T47D (cell line): ENCODE measurements around the gene GRM8.

Source experiments
- DNase-seq, 2 experiments: peaks; one replicate each; pipeline versions ENCODE4 v3.0.0 to v3.0.0-alpha.2; 2011 to 2012; ENCODE audit warnings: low read depth in 1 of 2, low spot score in 1 of 2
- JUND ChIP-seq: IDR thresholded peaks from 2 replicates; pipeline ENCODE4 v1.6.1; 2012; ENCODE audit warnings: low read depth
- in situ Hi-C: cut with HindIII; loops from 2 replicates; pipeline ENCODE4 v1.10.0; 2016; ENCODE audit warnings: low sequenced_read_pairs, low pct_unique_long_range_greater_than_20kb

Gene GRM8

GRCh38 chr7:127252778-127253280 is at the start of gene GRM8:
TSS of gene GRM8 (minus strand) at chr7:127252941.
- in situ Hi-C loops, result no loop called here
- TF ChIP-seq JUND, result no peak
- peak; percentile 2 to 25 for DNase-seq

GRCh38 chr7:127290801-127291361 is 38.1 kb upstream of the GRM8 start:
- in situ Hi-C loops, result no loop called here
- no peak for TF ChIP-seq JUND
- no peak for DNase-seq

GRCh38 chr7:127290116-127290655 is 37.4 kb upstream of the GRM8 start:
- no peak for DNase-seq
- no peak for TF ChIP-seq JUND
- in situ Hi-C loops, result no loop called here

- in situ Hi-C loops, result no loop called here
- no peak for TF ChIP-seq JUND
- DNase-seq, result no peak
These were observed 34.4 kb upstream of the GRM8 start for GRCh38 chr7:127287133-127287532.

GRCh38 chr7:127270093-127270492 is 17.4 kb upstream of the GRM8 start:
- TF ChIP-seq JUND, result no peak
- in situ Hi-C loops, result no loop called here
- DNase-seq, result no peak

GRCh38 chr7:127266047-127266446 is 13.3 kb upstream of the GRM8 start:
- in situ Hi-C loops, result no loop called here
- DNase-seq, result no peak
- no peak for TF ChIP-seq JUND

- DNase-seq, result no peak
- in situ Hi-C loops, result no loop called here
- no peak for TF ChIP-seq JUND
These were observed 11.5 kb upstream of the GRM8 start for GRCh38 chr7:127264219-127264618.

GRCh38 chr7:127258111-127258510 is 5.4 kb upstream of the GRM8 start:
- no peak for DNase-seq
- in situ Hi-C loops, result no loop called here
- no peak for TF ChIP-seq JUND

- TF ChIP-seq JUND, result no peak
- in situ Hi-C loops, result no loop called here
- no peak for DNase-seq
These were observed 4.3 kb upstream of the GRM8 start for GRCh38 chr7:127257086-127257485.

- TF ChIP-seq JUND, result no peak
- in situ Hi-C loops, result no loop called here
- no peak for DNase-seq
These were observed 3.4 kb upstream of the GRM8 start for GRCh38 chr7:127256041-127256725.

GRCh38 chr7:127254163-127254684 is 1.5 kb upstream of the GRM8 start:
- in situ Hi-C loops, result no loop called here
- no peak for TF ChIP-seq JUND
- DNase-seq, result no peak

- in situ Hi-C loops, result no loop called here
- TF ChIP-seq JUND, result no peak
- DNase-seq, result peak; percentile 38 to 51
These were observed 781 bp upstream of the GRM8 start for GRCh38 chr7:127253281-127254162.
